GM08714 (cell line): Measurements from ENCODE around the gene FRG2C.
"Not testable (repeated sequence)": the region's sequence is repeated elsewhere in the genome, so short reads cannot be mapped to it uniquely, and the experiment has no call there.

ENCODE experiments used
- H3K4me3 ChIP-seq: fragments of 200-500 bp; sonication (Bioruptor generic); 2 replicates; pipeline ENCODE4 v1.5.1; 2014; ENCODE audit warnings: mild to moderate bottlenecking, low read length, inconsistent platforms
- ZNF274 ChIP-seq: IDR thresholded peaks from 2 replicates; pipeline ENCODE4 v1.6.1; 2012; ENCODE audit warnings: mild to moderate bottlenecking, low read depth, low read length

FRG2C gene

GRCh38 chr3:75664028-75664427 lies at the start of gene FRG2C:
Gene FRG2C, plus strand, starts transcription at chr3:75664328. Its CDS starts 52 bp downstream, at chr3:75664380.
- H3K4me3 ChIP-seq = not testable (repeated sequence)

- H3K4me3 ChIP-seq = not testable (repeated sequence)
Observed at GRCh38 chr3:75618666-75619305, 45.3 kb upstream of the FRG2C start.

GRCh38 chr3:75619481-75620031 lies 44.6 kb upstream of the FRG2C start:
- H3K4me3 ChIP-seq = not testable (repeated sequence)

GRCh38 chr3:75621772-75622171 lies 42.4 kb upstream of the FRG2C start:
- not testable (repeated sequence) for H3K4me3 ChIP-seq

GRCh38 chr3:75623656-75624055 lies 40.5 kb upstream of the FRG2C start:
- not testable (repeated sequence) for H3K4me3 ChIP-seq

GRCh38 chr3:75630887-75631535 lies 33.1 kb upstream of the FRG2C start:
- H3K4me3 ChIP-seq = not testable (repeated sequence)

- no peak overlapping the region for H3K4me3 ChIP-seq
- TF ChIP-seq ZNF274 = no peak
Observed at GRCh38 chr3:75631541-75631940, 32.6 kb upstream of the FRG2C start.

- not testable (repeated sequence) for H3K4me3 ChIP-seq
Observed at GRCh38 chr3:75638947-75639346, 25.2 kb upstream of the FRG2C start.

GRCh38 chr3:75641107-75641517 lies 23.0 kb upstream of the FRG2C start:
- H3K4me3 ChIP-seq = peak overlapping the region; percentile 61; the same call in 1 of the 2 replicates

- H3K4me3 ChIP-seq = peak overlapping the region; percentile 36; the same call in 1 of the 2 replicates
Observed at GRCh38 chr3:75643031-75643800, 20.9 kb upstream of the FRG2C start.

- H3K4me3 ChIP-seq = not testable (repeated sequence)
Observed at GRCh38 chr3:75645548-75645947, 18.6 kb upstream of the FRG2C start.

GRCh38 chr3:75650191-75650590 lies 13.9 kb upstream of the FRG2C start:
- no peak overlapping the region for H3K4me3 ChIP-seq
- TF ChIP-seq ZNF274 = no peak

GRCh38 chr3:75655101-75655904 lies 8.8 kb upstream of the FRG2C start:
- not testable (repeated sequence) for H3K4me3 ChIP-seq

GRCh38 chr3:75655956-75656355 lies 8.2 kb upstream of the FRG2C start:
- not testable (repeated sequence) for H3K4me3 ChIP-seq

GRCh38 chr3:75658411-75659107 lies 5.6 kb upstream of the FRG2C start:
- not testable (repeated sequence) for H3K4me3 ChIP-seq

GRCh38 chr3:75659108-75659433 lies 5.1 kb upstream of the FRG2C start:
- H3K4me3 ChIP-seq = not testable (repeated sequence)

- H3K4me3 ChIP-seq = not testable (repeated sequence)
Observed at GRCh38 chr3:75665626-75666025, 1.5 kb downstream of the FRG2C start.

- H3K4me3 ChIP-seq = not testable (repeated sequence)
Observed at GRCh38 chr3:75667757-75668701, 3.9 kb downstream of the FRG2C start.

GRCh38 chr3:75668759-75669347 lies 4.7 kb downstream of the FRG2C start:
- H3K4me3 ChIP-seq = not testable (repeated sequence)
